Thyroid gland (tissue), 4 donors: ENCODE results near the gene GNAQ. TPM values are rescaled to one million over a fixed set of nuclear protein-coding genes. Genes with fewer than 3 reads are reported as not detected.

Experiments
- DNase-seq, 2 donors: peaks; one replicate each; pipeline ENCODE4 v3.0.0-alpha.2; 2019
- H3K27ac ChIP-seq, 3 donors: fragments of 200-600 bp; sonication (generic); 1 replicate in 2 of 3; 2 replicates in 1 of 3; pipeline ENCODE4 v1.5.1; 2016 to 2019; ENCODE audit warnings: mild to moderate bottlenecking in 1 of 3, moderate library complexity in 1 of 3
- H3K27me3 ChIP-seq: fragments of 200-600 bp; sonication (generic); one replicate; pipeline ENCODE4 v1.5.1; 2019
- H3K36me3 ChIP-seq, 2 donors: fragments of 200-600 bp; sonication (generic); one replicate each; pipeline ENCODE4 v1.5.1; 2016 to 2019
- H3K4me1 ChIP-seq, 2 donors: fragments of 200-600 bp; sonication (generic); one replicate each; pipeline ENCODE4 v1.5.1; 2017 to 2019
- H3K4me3 ChIP-seq, 3 donors: fragments of 200-600 bp; sonication (generic); replicated peaks in 1 of 3; 1 replicate in 2 of 3; 2 replicates in 1 of 3; pipeline ENCODE4 v1.5.1; 2016; ENCODE audit warnings: mild to moderate bottlenecking in 1 of 3
- H3K9me3 ChIP-seq: fragments of 200-600 bp; sonication (generic); one replicate; pipeline ENCODE4 v1.5.1; 2017
- POLR2A ChIP-seq, 2 donors: fragments of 450-650 bp; IDR thresholded peaks; one replicate each; pipeline ENCODE4 v1.6.1; 2017; ENCODE audit warnings: antibody characterized with exemption in 2 of 2, mild to moderate bottlenecking in 2 of 2, moderate library complexity in 1 of 2
- WGBS, 2 donors: methylation state at CpG; one replicate each; pipeline ENCODE4 v1.1.5; 2017; 5-methylcytosine and 5-hydroxymethylcytosine counted together
- intact Hi-C: fragments of 100-400 bp; cut with DNase I; formaldehyde crosslinking; loops from one replicate; pipeline ENCODE4 v1.15.1; 2023
- total RNA-seq, 4 donors: library from RNA; depleted of rRNA; stranded (reverse); fragments of >200 nt; gene quantifications; one replicate each; pipeline ENCODE4 v1.2.3, GENCODE V29; 2016
- TF ChIP-seq, protein P1 (sequence below), 6 experiments: fragments of 200-600 bp in 3 of 6; fragments of 450-650 bp in 3 of 6; sonication (generic) in 3 of 6; IDR thresholded peaks; one replicate each; pipeline ENCODE4 v1.5.1; 2016 to 2019; ENCODE audit warnings: antibody characterized with exemption in 6 of 6, mild to moderate bottlenecking in 2 of 6, inconsistent platforms in 1 of 6, moderate library complexity in 1 of 6

The GNAQ gene
- total RNA-seq, 4 donors from 2014 or later: 40.0 to 60.8 (median 58.1) TPM

DNA sequence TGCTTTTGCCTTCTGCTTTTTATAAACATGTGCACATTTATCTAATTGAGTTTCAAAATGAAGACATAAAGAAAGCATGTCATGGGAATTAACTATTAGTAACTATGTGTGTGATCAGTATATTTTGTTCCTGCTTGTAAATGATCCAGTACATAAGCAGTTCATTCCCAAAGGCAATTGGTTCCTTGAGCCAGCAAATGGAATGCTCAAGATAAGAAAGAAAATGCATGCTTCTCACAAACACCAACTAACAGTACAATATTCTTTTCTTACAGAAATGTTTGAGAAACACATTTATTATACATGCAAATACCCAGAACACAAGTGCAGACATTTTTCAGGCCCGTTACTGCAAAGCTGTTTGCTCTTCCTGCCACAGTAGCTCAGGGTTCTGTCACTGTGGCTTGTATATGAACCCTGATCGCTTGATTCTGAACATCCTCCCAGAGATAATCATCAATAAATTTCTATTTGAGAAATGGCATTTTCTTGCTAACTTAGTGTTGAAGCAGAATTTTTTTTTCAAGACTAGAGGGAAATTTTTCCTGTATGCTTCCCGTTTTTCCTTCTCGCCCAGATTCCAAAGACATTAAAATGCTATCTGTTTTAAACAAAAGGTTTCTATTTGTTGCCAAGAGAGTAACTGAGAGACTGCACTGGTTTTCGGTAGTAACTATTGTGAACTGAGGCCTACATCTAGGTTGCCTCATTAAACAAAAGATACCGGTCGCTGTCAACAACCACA lies 1.9 kb downstream of the GNAQ start:
- intact Hi-C loops: loop anchor here (10.0 kb wide), 2 partner anchors 185 to 595 kb away; no protein-coding TSS in a partner anchor
- no peaks in the 10 kb centered on the region for H3K36me3 ChIP-seq
- DNase-seq: no peak
- no peak for TF ChIP-seq POLR2A (IDR thresholded peaks at IDR 0.05)
- TF ChIP-seq, protein P1, sequence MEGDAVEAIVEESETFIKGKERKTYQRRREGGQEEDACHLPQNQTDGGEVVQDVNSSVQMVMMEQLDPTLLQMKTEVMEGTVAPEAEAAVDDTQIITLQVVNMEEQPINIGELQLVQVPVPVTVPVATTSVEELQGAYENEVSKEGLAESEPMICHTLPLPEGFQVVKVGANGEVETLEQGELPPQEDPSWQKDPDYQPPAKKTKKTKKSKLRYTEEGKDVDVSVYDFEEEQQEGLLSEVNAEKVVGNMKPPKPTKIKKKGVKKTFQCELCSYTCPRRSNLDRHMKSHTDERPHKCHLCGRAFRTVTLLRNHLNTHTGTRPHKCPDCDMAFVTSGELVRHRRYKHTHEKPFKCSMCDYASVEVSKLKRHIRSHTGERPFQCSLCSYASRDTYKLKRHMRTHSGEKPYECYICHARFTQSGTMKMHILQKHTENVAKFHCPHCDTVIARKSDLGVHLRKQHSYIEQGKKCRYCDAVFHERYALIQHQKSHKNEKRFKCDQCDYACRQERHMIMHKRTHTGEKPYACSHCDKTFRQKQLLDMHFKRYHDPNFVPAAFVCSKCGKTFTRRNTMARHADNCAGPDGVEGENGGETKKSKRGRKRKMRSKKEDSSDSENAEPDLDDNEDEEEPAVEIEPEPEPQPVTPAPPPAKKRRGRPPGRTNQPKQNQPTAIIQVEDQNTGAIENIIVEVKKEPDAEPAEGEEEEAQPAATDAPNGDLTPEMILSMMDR (IDR thresholded peaks at IDR 0.05): no peak
- peaks cover 25 to 37% of the 10 kb centered on the region in 2 donors for H3K4me1 ChIP-seq
- H3K27ac ChIP-seq: peak overlapping the region; percentile 79 to 97 (median 94)
- H3K4me3 ChIP-seq: peak overlapping the region; percentile 70 to 91 (median 80)
- H3K27me3 ChIP-seq: no peaks in the 10 kb centered on the region
- WGBS, 2 donors: 12 to 14% methylated on average over 7 of the region's 7 CpGs
- H3K9me3 ChIP-seq: no peaks in the 10 kb centered on the region

GRCh38 chr9:78028926-78029325 lies 2.7 kb downstream of the GNAQ start:
- 85 to 88% methylated on average over 1 of the region's 1 CpG for WGBS, 2 donors
- Histone ChIP-seq H3K36me3 (no peaks in the 10 kb centered on the region), H3K27me3 (no peaks in the 10 kb centered on the region), H3K4me1 (peaks cover 22 to 37% of the 10 kb centered on the region in 2 donors), H3K9me3 (no peaks in the 10 kb centered on the region), H3K4me3 (peak overlapping the region in 1 of 3 donors; percentile 70), H3K27ac (peak overlapping the region in 2 of 3 donors; percentile 94 to 97)
- intact Hi-C loops: no loop called here
- DNase-seq: no peak
- TF ChIP-seq POLR2A (IDR thresholded peaks at IDR 0.05): no peak
- TF ChIP-seq, protein P1 (IDR thresholded peaks at IDR 0.05): no peak

GRCh38 chr9:78026947-78027346 lies 4.7 kb downstream of the GNAQ start:
- TF ChIP-seq, protein P1 (IDR thresholded peaks at IDR 0.05): no peak
- no peak for TF ChIP-seq POLR2A (IDR thresholded peaks at IDR 0.05)
- H3K4me1 ChIP-seq: peaks cover 26 to 33% of the 10 kb centered on the region in 2 donors
- no peak overlapping the region for H3K27ac ChIP-seq
- H3K4me3 ChIP-seq: no peak overlapping the region
- H3K27me3 ChIP-seq: no peaks in the 10 kb centered on the region
- intact Hi-C loops: no loop called here
- no peaks in the 10 kb centered on the region for H3K36me3 ChIP-seq
- no peak for DNase-seq
- H3K9me3 ChIP-seq: no peaks in the 10 kb centered on the region

GRCh38 chr9:78026416-78026815 lies 5.2 kb downstream of the GNAQ start:
- no peak for DNase-seq
- TF ChIP-seq POLR2A (IDR thresholded peaks at IDR 0.05): no peak
- TF ChIP-seq, protein P1 (IDR thresholded peaks at IDR 0.05): no peak
- Histone ChIP-seq H3K4me3 (no peak overlapping the region), H3K27me3 (no peaks in the 10 kb centered on the region), H3K4me1 (peaks cover 31 to 39% of the 10 kb centered on the region in 2 donors), H3K27ac (no peak overlapping the region), H3K9me3 (no peaks in the 10 kb centered on the region), H3K36me3 (no peaks in the 10 kb centered on the region)
- intact Hi-C loops: no loop called here
- WGBS, 2 donors: 89 to 92% methylated on average over 1 of the region's 1 CpG

GRCh38 chr9:78025186-78025585 lies 6.4 kb downstream of the GNAQ start:
- H3K27ac ChIP-seq: no peak overlapping the region
- 82 to 85% methylated on average over 7 of the region's 7 CpGs for whole genome bisulfite sequencing, 2 donors
- no peaks in the 10 kb centered on the region for H3K9me3 ChIP-seq
- DNase-seq: no peak
- H3K36me3 ChIP-seq: no peaks in the 10 kb centered on the region
- peaks cover 40 to 44% of the 10 kb centered on the region in 2 donors for H3K4me1 ChIP-seq
- no peaks in the 10 kb centered on the region for H3K27me3 ChIP-seq
- intact Hi-C loops: no loop called here
- no peak overlapping the region for H3K4me3 ChIP-seq
- no peak for TF ChIP-seq POLR2A (IDR thresholded peaks at IDR 0.05)
- TF ChIP-seq, protein P1 (IDR thresholded peaks at IDR 0.05): no peak
